ENCODE data around the gene HPCAL1.

GRCh38 chr2:10258726-10259125 lies 44.0 kb upstream of the HPCAL1 start:
- TF ChIP-seq EP300 (IDR thresholded peaks at IDR 0.05; ENCODE audit: borderline replicate concordance), result no peak
- TF ChIP-seq TAF1 (IDR thresholded peaks at IDR 0.05; ENCODE audit: low read depth), result no peak
- TF ChIP-seq CREB1 (IDR thresholded peaks at IDR 0.05; ENCODE audit: low read depth), result no peak
- TF ChIP-seq NFIC (IDR thresholded peaks at IDR 0.05), result no peak
- TF ChIP-seq USF1 (IDR thresholded peaks at IDR 0.05), result no peak
- TF ChIP-seq FOXM1 (IDR thresholded peaks at IDR 0.05; ENCODE audit: borderline replicate concordance, low read depth), result no peak
